Urothelium cell line (cell line): ENCODE results near the gene CLDND2.

Experiments
- DNase-seq: peaks from one replicate; pipeline ENCODE4 v3.0.0; 2011; ENCODE audit warnings: low spot score, mixed read lengths
- FAIRE-seq: peaks from 2 replicates; lab custom pipeline; 2011; peaks lifted over from hg19 to GRCh38; lab: Jason Lieb, UNC

CLDND2 gene

DNA sequence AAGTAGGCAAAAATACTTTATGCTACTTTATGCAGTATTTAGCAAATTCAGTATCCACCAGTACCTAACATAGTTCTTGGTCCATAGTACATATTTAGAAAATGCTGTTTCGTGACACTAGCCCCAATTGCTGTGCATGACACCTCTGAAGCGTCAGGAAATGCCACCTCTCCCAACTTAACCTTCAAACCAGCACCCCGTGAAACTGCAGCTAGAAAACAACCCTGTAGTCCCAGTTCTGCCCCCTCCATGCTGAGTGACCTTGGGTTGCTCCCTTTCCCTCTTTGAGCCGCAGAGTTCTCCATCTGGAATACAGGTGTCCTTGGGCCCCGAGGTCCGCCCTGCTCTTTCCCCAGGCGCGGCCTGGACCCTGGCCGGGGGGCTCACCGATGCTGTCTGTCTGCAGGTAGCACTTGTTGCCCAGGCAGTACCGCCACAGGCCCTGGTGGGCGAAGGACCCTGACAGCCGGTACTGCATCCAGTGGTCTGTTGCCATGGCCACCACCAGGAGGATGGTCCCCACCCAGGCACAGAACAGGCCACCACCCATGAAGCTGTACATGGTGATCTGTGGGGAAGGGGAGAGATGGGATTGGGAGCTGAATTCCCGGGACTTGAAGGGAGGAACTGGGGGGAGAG lies 18.2 kb upstream of the CLDND2 start:
- FAIRE-seq: no peak

GRCh38 chr19:51382004-51382403 lies 13.2 kb upstream of the CLDND2 start:
- FAIRE-seq (no peak), DNase-seq (no peak)

More for the DNA sequence above, 18.2 kb upstream of the CLDND2 start:
- DNase-seq: no peak

DNA sequence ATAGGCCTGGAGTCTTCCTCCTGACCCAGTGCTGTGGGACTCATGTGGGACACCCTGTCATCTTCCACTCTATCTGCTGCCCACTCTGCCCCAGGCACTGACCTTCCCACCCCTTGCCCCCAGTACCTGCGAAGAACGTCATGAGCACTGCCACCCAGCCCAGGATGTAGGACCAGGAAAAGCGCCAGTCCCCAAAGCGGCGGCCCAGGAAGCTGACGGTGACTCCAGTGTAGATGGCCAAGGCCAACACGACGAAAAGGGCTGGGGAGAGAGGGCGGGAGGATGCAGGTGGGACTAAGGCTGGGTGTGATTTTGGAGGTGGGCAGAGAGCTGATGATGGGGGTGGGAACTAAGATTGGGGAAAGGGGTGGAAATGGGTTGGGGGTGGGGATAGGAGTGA lies 11.6 kb upstream of the CLDND2 start:
- DNase-seq (no peak), FAIRE-seq (no peak)

- no peak for FAIRE-seq
- no peak for DNase-seq
These were observed 8.6 kb upstream of the CLDND2 start for GRCh38 chr19:51377422-51377821.

GRCh38 chr19:51375504-51376221 lies 6.9 kb upstream of the CLDND2 start:
- no peak for FAIRE-seq

DNA sequence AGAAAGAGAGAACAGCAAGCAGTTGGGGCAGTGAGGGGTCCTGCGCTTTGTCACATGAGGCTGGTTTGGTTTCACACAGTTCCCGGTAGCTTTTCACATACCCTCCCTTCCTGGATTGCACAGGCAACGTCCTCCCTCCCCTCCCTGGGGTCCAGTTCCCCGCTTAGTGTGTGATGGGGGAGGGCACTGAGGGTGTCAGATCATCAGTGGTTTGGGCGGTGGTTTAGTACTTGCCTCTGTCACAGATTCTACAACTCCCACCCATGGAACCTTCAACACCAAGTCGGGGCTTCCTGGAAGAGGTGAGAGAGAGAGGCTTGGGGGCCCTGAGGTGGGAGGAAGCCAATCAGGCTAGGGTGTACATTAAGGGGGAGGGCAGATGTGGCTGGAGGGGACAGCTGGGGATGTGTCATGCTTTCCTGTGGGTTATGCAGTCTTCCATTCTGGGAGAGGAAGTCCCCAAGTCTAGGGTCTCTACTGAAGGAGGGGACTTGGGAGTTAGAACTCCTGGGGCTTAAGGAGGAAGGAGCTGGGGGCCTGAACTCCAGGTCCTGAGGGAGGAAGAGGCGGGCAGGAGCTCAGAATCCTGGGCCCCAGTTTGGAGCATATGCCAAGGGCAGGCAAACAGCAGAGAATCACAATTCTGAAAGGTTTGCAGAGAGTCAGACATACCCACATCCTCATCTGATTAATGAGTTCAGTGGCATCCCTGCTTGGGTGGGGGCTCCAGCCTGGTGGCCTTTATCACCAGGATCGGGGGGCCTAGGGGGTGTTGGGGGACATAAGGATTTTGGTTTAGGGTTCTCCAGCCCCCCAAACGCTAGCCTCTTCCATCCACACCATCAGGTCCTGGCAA lies 4.1 kb upstream of the CLDND2 start, which contains the start of gene NKG7:
TSS of gene NKG7 (minus strand) at position 6 of the 856 bp plus-strand sequence. CDS start 119 bp downstream, outside the sequence.
- FAIRE-seq (no peak), DNase-seq (no peak)

More at GRCh38 chr19:51375504-51376221, 6.9 kb upstream of the CLDND2 start:
- no peak for DNase-seq

DNA sequence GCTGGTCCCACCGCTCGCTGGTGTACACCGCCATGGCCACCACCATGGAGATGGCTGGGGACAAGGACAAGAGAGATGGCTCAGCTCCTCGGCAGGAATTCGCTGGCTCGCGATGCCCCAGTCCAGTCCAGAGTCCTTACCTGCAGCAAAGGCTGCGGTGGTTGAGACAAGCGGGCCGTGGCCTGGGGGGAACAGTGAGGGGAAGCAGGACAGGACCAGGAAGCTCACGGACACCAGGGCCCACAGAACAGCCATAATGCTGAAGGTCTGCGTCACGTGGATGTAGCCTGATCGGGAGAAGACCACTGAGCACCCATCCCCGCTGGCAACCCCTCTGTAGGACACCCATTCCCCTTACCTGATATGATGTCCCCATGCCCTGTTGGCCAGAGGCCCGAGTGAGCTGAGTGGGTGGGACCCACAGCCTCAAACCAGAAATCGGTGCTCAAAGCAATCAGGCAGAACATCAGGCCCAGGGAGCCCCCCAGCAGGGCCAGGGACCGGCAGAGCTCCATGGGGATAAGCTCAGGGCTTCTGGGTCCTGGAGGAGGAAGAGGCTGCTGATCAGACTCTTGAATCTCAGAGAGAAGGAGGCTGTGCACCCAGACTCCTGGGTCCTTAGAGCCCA lies 3.3 kb upstream of the CLDND2 start:
- no peak for FAIRE-seq
- DNase-seq: no peak

DNA sequence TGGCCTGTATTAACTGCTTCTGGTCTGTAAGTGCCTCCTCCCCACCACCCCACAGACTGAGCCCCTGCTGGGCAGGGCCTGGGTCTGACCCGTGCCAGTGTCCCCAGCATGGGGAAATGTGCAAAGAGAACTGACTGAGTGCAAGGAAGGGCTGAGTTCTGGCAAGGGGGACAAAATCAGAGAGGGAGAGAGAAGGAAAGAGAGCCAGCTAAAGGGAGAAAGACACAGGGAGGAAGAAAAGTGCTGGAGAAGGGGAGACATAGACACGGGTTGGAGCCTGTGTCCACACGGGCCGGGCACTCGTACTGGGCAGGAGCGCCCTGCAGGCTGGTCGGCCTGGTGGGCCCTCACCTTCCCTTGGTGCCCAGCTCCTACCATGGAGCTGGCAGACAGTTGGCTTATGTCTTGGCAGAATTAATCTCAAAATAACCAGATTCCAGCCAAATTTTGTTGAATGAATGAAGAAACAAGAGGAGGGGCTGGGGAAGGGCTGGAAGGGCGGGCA lies 2.4 kb upstream of the CLDND2 start:
- DNase-seq: no peak
- FAIRE-seq: no peak

DNA sequence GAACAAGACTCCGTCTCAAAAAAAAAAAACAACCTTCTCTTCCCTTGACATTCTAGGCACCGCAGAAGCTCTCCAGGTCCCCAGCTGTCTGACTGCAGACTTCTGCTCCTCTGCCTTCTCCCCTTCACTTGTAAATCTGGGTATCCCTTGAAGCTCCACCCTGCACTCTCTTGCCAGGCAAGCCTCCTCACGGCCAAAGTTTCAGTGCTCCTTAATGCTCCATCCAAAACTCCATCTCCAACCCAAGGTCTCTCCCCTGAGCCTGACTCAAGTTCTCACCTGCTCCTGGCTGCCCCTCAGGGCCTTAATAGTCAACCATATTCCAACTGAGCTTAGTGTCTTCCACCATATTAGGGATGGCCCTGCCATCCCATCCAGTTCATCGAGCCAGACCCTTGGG lies 1.4 kb upstream of the CLDND2 start:
- DNase-seq (no peak), FAIRE-seq (no peak)

DNA sequence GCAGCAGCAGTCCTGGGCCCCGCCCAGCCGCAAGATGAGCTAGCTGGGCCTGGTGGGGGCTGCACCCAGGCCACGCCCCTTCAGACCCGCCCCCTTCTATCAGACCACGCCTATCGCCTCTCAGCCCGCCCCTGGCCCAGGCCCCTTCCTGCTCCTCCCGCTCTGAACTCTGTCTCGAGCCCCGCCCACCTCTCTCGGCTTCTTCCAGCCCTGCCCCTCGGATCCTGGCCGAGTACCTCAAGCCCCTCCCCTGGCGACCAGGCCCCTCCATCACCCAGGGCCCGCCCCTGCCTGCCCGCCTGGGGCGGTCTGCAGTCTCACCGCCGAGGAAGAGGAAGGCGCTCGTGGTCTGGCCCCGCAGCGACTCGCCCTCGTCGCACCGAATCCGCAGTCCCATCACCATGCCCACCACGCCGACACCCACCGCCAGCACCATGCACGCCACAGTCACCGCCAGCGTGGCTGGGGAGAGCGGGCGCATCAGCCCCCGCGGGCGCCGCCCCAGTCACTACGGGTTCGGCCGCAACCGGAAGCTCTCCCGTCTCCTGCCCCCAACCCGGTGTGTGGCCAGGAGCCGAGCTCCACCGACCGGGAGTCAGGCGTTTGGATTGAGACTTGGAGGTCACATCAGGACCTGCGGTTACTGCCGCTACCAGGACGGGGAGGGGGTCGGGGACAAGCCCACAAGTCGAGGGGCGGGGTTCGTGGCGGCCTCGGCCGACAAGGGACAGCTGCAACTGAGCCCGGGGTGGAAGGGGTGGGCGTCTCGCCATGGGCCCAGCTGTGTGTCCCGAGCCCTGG lies 1.0 kb downstream of the CLDND2 start:
- FAIRE-seq: peak; percentile 62
- peak; percentile 99 for DNase-seq

DNA sequence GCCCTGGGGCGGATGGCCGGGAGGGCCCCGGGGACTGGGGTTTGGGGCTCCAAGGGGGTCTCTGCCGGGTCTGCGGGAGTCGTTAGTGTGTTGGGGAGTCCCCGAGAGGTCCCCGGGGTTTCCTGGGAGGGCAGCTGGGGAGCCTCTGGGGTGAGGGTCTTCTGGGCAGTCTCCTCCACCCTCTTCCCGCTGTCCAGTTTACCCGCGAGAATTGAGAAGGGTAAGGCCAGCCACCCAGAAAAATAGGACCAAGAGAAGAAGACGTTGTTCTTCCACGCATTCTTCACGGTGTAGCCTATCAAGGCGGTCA lies 1.6 kb downstream of the CLDND2 start:
- FAIRE-seq (no peak), DNase-seq (no peak)

DNA sequence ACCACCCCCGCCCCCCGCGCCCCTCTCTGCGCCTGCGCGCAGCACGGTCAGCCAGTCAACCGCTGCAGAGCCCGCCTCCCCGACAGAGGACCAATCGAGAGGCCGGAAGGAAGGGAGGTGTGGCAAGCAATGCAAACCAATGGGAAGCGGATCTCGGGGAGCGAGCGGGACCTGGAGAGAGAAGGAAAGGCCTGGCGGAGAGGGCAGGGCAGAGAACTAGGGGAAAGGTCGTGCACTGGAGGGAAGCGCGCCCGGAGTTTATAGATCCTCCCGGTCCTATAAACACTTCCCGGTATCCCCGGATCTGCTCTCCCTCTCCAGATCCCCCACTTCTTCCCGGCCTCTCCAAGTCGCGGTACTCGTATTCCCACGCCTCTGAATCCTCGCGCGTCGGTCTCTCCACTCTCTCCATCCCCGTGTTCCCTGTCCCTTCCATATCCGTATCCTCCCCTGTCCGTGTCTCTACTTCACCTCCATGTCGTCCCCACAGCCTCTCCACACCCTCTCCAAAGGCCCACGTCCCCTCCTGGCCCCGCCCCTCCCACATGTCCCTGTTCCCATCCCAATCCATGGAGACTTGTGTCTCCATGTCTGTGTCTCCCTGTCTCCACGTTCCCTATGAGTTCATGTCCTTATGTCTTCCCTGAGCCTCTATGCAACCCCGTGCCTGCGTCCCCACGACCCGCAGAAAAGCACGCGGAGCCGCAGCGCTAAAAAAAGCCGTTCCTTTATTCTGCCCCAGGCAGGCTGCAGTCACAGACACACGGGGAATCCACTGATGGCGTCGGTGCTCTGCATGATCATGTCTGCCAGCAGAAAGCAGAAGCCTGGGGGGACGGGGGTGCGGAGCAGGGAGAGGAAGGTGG lies 2.2 kb downstream of the CLDND2 start:
- DNase-seq (peak; percentile 97), FAIRE-seq (no peak)

DNA sequence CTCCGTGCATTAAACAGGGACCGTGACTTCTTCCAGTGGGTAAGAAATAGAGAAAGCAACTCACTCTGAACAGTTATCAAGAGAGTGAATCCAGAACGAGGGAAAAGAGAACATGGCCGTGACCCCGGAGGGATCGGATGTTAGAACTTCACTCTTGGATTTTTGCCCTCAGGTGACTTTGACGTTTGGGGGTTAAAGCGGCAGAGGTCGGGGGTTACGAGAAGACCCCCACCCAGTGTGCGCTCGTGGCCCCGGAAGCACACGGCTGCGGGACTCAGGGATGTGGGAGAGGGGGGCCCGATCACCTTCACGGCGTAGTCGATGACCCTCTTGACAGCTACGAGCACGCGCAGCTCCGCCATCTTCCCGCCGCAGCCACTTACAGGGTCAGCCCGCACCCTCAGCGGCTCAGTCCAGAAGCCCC lies 2.8 kb downstream of the CLDND2 start, which contains the start of gene ETFB:
TSS of gene ETFB (minus strand) at position 424 of the 424 bp plus-strand sequence. CDS start at position 362, 62 bp downstream.
- FAIRE-seq (no peak), DNase-seq (no peak)

DNA sequence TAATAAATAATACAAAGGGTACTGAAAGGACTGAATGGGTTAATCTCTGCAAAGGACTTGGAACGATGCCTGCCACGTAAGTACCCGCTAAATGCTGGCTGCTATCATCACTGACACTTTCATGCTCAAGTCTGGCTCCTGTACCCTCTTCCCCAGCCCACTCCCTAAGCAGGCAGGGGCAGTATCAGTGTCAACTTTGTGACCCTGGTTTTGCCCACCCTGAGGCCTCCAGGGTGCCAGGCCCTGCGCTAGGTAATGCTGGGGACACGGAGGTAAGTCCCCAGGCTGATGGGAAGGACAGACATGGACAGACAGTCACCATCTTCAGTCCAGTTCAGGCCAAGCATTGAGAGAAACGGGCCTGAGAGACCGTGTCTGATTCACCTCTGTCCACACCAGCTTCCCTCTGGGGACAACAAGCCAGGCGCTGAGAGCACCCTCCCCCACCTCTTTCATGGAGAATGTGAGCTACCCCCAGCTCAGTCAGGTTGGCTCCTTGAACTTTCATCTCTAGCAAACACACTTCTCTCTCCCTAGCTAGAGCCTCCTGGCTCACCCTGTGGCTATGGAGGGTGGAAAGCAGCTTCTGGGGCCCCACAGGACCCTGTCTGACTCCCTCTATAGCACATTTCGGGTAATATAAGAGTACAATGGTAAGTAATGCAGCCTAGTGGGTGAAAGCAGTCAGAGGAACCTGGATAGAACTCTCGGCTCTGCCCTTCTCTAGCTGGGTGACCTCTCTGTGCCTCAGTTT lies 3.4 kb downstream of the CLDND2 start:
- DNase-seq (no peak), FAIRE-seq (no peak)

DNA sequence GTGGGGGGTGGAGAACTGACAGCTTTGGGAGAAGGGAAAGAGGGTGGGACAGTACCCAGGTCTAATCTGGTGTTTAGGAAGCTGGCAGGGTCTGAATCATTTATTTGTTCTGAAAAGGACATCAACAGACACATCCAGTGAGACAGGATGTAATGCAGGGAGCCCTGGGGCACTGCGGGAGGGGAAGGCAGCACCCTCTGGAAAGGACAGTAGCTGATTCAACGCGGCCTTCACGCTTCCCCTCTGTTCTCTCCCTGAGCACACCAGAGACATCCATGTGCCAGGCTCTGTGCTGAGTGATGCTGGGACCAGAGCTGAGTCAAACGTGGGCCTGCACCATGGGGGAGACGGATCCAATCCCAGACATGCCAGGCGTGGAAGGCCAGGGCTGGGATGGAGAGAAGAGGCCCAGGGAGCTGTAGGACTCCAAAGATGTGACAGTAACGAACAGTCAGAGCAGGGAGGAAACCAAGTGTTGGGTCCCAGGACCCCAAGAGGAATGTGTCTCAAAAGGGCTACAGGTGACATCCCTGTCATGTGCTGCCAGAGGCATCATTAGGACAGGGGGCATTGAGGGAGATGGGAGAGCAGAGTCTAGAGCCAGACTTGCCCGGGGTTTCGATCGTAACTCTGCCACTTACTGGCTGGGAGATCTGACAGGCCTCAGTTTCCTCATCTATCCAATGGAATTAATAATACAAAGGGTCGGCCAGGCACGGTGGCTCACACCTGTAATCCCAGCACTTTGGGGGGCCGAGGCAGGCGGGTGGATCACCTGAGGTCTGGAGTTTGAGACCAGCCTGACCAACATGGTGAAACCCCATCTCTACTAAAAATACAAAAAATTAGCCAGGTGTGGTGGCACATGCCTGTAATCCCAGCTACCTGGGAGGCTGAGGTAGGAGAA lies 4.3 kb downstream of the CLDND2 start:
- no peak for FAIRE-seq
- DNase-seq: no peak

GRCh38 chr19:51361239-51361638 lies 7.6 kb downstream of the CLDND2 start:
- DNase-seq (no peak), FAIRE-seq (no peak)

DNA sequence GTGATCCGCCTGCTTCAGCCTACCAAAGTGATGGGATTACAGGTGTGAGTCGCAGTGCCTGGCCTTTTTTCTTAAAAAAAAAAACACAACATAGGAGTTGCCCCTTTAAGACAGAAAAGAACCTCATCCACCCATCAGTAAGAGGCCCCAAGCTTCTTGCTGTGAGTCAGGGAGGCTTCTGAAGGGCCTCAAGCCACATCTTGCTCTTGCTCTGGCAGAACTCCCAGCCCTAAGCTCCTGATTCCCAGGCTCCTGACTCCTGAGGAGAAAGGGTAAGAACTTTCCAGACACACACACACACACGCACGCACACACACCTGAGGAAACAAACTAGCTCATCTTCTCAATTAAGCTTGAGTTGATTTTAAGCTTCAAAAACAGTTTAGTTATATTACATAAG lies 9.5 kb downstream of the CLDND2 start:
- no peak for FAIRE-seq
- no peak for DNase-seq
